ENCODE measurements around the gene TLX2.

The TLX2 gene

GRCh38 chr2:74522516-74522915 lies 8.3 kb downstream of the TLX2 start:
- Mint-ChIP-seq H3K27ac (no peak overlapping the region), H3K36me3 (peaks cover 18% of the 10 kb centered on the region), H3K9me3 (no peaks in the 10 kb centered on the region), H3K27me3 (peaks cover 24% of the 10 kb centered on the region), H3K4me3 (no peak overlapping the region), H3K4me1 (peaks cover 10% of the 10 kb centered on the region)

- Mint-ChIP-seq H3K4me3 (no peak overlapping the region), H3K9me3 (no peaks in the 10 kb centered on the region), H3K27me3 (peaks cover 10% of the 10 kb centered on the region), H3K36me3 (peaks cover 26% of the 10 kb centered on the region), H3K27ac (no peak overlapping the region), H3K4me1 (peaks cover 18% of the 10 kb centered on the region)
These were observed 9.8 kb downstream of the TLX2 start for GRCh38 chr2:74524005-74524404.

- no peak overlapping the region for H3K27ac Mint-ChIP-seq
- peaks cover 26% of the 10 kb centered on the region for H3K36me3 Mint-ChIP-seq
- peaks cover 18% of the 10 kb centered on the region for H3K4me1 Mint-ChIP-seq
- H3K27me3 Mint-ChIP-seq = peaks cover 3% of the 10 kb centered on the region
- H3K4me3 Mint-ChIP-seq = no peak overlapping the region
- no peaks in the 10 kb centered on the region for H3K9me3 Mint-ChIP-seq
These were observed 10.9 kb downstream of the TLX2 start for GRCh38 chr2:74524955-74525716.

GRCh38 chr2:74525717-74526648 lies 11.7 kb downstream of the TLX2 start, which contains the start of gene DQX1:
TSS of gene DQX1 (minus strand) at chr2:74526231. CDS start at chr2:74525729, 502 bp downstream.
- Mint-ChIP-seq H3K27ac (no peak within 1 kb of the TSS), H3K4me1 (peaks cover 23% of the 10 kb centered on the region), H3K27me3 (no peaks in the 10 kb centered on the region), H3K4me3 (peak within 1 kb of the TSS; percentile 51), H3K36me3 (peaks cover 28% of the 10 kb centered on the region), H3K9me3 (no peaks in the 10 kb centered on the region)

- no peaks in the 10 kb centered on the region for H3K27me3 Mint-ChIP-seq
These were observed 12.5 kb downstream of the TLX2 start for GRCh38 chr2:74526649-74527230.

GRCh38 chr2:74527741-74528140 lies 13.5 kb downstream of the TLX2 start:
- no peaks in the 10 kb centered on the region for H3K27me3 Mint-ChIP-seq
- peaks cover 36% of the 10 kb centered on the region for H3K4me1 Mint-ChIP-seq
- H3K9me3 Mint-ChIP-seq = no peaks in the 10 kb centered on the region
- peak overlapping the region; percentile 90 for H3K4me3 Mint-ChIP-seq
- peaks cover 37% of the 10 kb centered on the region for H3K36me3 Mint-ChIP-seq
- no peak overlapping the region for H3K27ac Mint-ChIP-seq

More at GRCh38 chr2:74526649-74527230, 12.5 kb downstream of the TLX2 start:
- H3K4me3 Mint-ChIP-seq = no peak overlapping the region
- H3K36me3 Mint-ChIP-seq = peaks cover 29% of the 10 kb centered on the region
- peaks cover 29% of the 10 kb centered on the region for H3K4me1 Mint-ChIP-seq
- no peak overlapping the region for H3K27ac Mint-ChIP-seq
- H3K9me3 Mint-ChIP-seq = no peaks in the 10 kb centered on the region

DNA sequence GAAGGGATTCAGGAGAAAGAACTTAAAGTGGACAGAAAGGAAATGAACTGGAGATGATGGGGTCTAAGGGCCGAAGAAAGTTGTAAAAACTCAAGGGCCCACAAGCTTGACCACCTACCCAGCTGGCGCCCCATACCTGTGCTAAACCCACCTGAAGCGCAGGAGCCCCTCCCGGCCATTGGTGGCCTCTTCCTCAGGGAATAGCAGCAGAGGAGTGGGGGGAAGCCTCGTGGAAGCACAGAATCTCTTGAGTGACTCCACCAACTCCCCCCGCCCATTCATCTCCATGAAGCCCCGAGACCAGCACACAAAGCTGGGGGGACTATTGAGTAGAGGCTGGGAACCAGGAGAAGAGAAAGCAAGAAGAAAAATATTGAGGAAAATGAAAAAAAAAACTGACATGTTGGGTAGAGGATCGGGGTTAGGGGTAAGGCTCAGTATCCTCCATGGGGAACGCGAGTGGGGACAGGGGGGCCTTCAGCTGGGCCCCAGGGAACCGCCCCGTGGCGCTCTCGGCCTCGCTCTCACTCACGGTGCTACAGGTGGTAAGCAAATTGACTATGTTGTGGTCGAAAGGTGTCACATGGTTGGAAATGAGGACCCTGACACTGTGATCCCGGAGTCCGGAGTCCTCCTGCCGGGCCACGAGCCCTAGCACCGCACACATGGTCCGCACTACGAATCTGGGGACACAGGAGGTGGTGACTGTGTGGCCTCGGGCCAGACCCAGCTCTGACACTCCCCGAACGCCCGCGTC lies 14.5 kb downstream of the TLX2 start:
- peaks cover 37% of the 10 kb centered on the region for H3K36me3 Mint-ChIP-seq
- H3K4me1 Mint-ChIP-seq = peaks cover 36% of the 10 kb centered on the region
- H3K27me3 Mint-ChIP-seq = no peaks in the 10 kb centered on the region
- H3K9me3 Mint-ChIP-seq = no peaks in the 10 kb centered on the region
- peak overlapping the region; percentile 90 for H3K4me3 Mint-ChIP-seq
- H3K27ac Mint-ChIP-seq = peak overlapping the region; percentile 94

- peaks cover 36% of the 10 kb centered on the region for H3K4me1 Mint-ChIP-seq
- peak within 1 kb of the TSS; percentile 90 for H3K4me3 Mint-ChIP-seq
- peaks cover 37% of the 10 kb centered on the region for H3K36me3 Mint-ChIP-seq
These were observed 15.3 kb downstream of the TLX2 start, which contains the start of the genes AUP1 and HTRA2 for GRCh38 chr2:74529357-74530238. TSS of gene AUP1 (minus strand) at chr2:74529706. CDS start at chr2:74529629, 77 bp downstream. TSS of gene HTRA2 (plus strand) at chr2:74529933. CDS start at chr2:74530007, 74 bp downstream.

DNA sequence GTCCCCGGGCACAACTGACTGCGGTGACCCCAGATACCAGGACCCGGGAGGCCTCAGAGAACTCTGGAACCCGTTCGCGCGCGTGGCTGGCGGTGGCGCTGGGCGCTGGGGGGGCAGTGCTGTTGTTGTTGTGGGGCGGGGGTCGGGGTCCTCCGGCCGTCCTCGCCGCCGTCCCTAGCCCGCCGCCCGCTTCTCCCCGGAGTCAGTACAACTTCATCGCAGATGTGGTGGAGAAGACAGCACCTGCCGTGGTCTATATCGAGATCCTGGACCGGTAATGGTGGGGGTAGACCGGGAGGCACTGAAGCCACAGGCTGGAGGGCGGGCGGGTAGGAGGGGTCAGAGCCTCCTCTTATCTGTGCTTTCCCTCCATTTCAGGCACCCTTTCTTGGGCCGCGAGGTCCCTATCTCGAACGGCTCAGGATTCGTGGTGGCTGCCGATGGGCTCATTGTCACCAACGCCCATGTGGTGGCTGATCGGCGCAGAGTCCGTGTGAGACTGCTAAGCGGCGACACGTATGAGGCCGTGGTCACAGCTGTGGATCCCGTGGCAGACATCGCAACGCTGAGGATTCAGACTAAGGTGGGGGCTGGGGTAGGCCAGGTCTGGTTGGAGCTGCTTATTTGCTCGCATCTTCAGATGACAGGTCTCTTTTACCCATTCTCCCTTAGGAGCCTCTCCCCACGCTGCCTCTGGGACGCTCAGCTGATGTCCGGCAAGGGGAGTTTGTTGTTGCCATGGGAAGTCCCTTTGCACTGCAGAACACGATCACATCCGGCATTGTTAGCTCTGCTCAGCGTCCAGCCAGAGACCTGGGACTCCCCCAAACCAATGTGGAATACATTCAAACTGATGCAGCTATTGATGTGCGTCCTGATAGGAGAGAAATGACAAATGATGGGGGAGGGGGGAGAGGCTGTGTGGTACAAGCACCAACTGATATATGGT lies 16.3 kb downstream of the TLX2 start:
- Mint-ChIP-seq H3K9me3 (no peaks in the 10 kb centered on the region), H3K27ac (peak overlapping the region; percentile 57), H3K4me1 (peaks cover 36% of the 10 kb centered on the region), H3K36me3 (peaks cover 36% of the 10 kb centered on the region), H3K27me3 (no peaks in the 10 kb centered on the region), H3K4me3 (peak overlapping the region; percentile 90)

More at GRCh38 chr2:74529357-74530238, 15.3 kb downstream of the TLX2 start, which contains the start of the genes AUP1 and HTRA2:
- no peaks in the 10 kb centered on the region for H3K27me3 Mint-ChIP-seq
- H3K27ac Mint-ChIP-seq = peak within 1 kb of the TSS; percentile 94
- no peaks in the 10 kb centered on the region for H3K9me3 Mint-ChIP-seq

- Mint-ChIP-seq H3K27ac (no peak overlapping the region), H3K4me3 (peak overlapping the region; percentile 78), H3K9me3 (no peaks in the 10 kb centered on the region), H3K27me3 (no peaks in the 10 kb centered on the region), H3K4me1 (peaks cover 30% of the 10 kb centered on the region), H3K36me3 (peaks cover 27% of the 10 kb centered on the region)
These were observed 17.4 kb downstream of the TLX2 start for GRCh38 chr2:74531666-74532065.

DNA sequence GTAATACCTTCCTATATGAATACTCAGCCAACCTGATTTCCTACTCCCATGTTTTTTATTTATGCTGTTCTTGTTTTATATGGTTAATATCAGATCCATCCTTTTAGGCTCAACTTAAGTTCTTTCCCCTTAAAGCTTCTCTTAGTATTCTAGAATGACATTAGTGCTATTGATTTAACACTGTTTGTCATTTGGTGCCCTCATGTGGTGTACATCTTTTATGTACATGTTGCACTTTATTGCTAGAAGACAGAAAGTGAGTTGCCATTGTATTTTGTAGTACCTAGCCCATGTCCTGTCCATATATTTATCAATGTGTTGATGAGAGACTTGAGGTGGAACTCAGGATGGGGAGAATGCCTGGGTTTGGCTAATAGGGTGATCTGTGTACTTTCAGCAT lies 18.0 kb downstream of the TLX2 start:
- no peaks in the 10 kb centered on the region for H3K9me3 Mint-ChIP-seq
- H3K27me3 Mint-ChIP-seq = no peaks in the 10 kb centered on the region
- H3K4me1 Mint-ChIP-seq = peaks cover 29% of the 10 kb centered on the region
- peak overlapping the region; percentile 78 for H3K4me3 Mint-ChIP-seq
- peaks cover 22% of the 10 kb centered on the region for H3K36me3 Mint-ChIP-seq
- peak overlapping the region; percentile 74 for H3K27ac Mint-ChIP-seq

- Mint-ChIP-seq H3K27ac (no peak overlapping the region), H3K36me3 (peaks cover 12% of the 10 kb centered on the region), H3K4me3 (no peak overlapping the region), H3K9me3 (no peaks in the 10 kb centered on the region), H3K27me3 (no peaks in the 10 kb centered on the region), H3K4me1 (peaks cover 18% of the 10 kb centered on the region)
These were observed 19.2 kb downstream of the TLX2 start for GRCh38 chr2:74533464-74533863.

DNA sequence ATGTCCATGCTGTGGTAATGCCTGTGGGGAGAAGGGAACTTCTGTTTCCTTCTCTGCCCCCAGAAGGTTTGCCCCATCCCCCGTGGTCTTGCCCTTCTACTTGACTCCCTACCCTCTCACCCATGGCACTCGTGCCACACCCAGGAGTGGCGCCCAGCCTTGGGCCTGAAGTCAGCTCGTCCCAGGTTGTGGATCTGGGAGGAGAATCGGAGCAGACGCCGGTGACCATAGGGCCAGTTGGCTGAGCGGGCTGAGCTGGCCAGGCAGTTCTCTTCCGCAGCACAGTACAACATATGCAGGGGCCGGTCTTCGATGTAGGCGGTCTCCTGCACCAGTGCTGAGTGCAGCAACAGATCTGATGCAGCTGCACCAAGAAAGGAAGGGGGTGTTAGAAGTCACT lies 20.2 kb downstream of the TLX2 start:
- Mint-ChIP-seq H3K27ac (no peak overlapping the region), H3K9me3 (no peaks in the 10 kb centered on the region), H3K4me3 (no peak overlapping the region), H3K27me3 (peaks cover 4% of the 10 kb centered on the region), H3K36me3 (peaks cover 12% of the 10 kb centered on the region), H3K4me1 (peaks cover 18% of the 10 kb centered on the region)

All from activated naive CD4-positive, alpha-beta T cell treated with anti-CD3 and anti-CD28 coated beads, Interleukin-2, amount 50 U/mL, for 24 hours (primary cell).